SK-N-SH treated with all-trans-retinoic acid at 6 μM for 48 hours (cell line): ENCODE measurements around the gene SCYL1.

ENCODE experiments used
- ATAC-seq: fragments of 200-7000 bp; cut with Tn5 transposase; 3 replicates; pipeline ENCODE4 v1.9.1; 2020; ENCODE audit warnings: mild to moderate bottlenecking, moderate library complexity
- CREB5 ChIP-seq: fragments of 250-450 bp; sonication (Bioruptor Pico); IDR thresholded peaks from 2 replicates; pipeline ENCODE4 v1.5.1; 2020; ENCODE audit warnings: low read depth, mild to moderate bottlenecking, moderate library complexity
- GLIS3 ChIP-seq: fragments of 250-450 bp; sonication (Bioruptor Pico); IDR thresholded peaks from 2 replicates; pipeline ENCODE4 v1.5.0; 2020; ENCODE audit warnings: mild to moderate bottlenecking, moderate library complexity
- ISL1 ChIP-seq: fragments of 250-450 bp; sonication (Bioruptor Pico); IDR thresholded peaks from 2 replicates; pipeline ENCODE4 v2.1.2; 2022; ENCODE audit warnings: mild to moderate bottlenecking, moderate library complexity
- PPARA ChIP-seq: fragments of 250-450 bp; sonication (Bioruptor Pico); IDR thresholded peaks from 2 replicates; pipeline ENCODE4 v1.5.0; 2020; ENCODE audit warnings: mild to moderate bottlenecking, borderline replicate concordance
- RARB ChIP-seq: fragments of 250-450 bp; sonication (Bioruptor Pico); IDR thresholded peaks from 2 replicates; pipeline ENCODE4 v1.8.0; 2021; ENCODE audit warnings: mild to moderate bottlenecking, moderate library complexity
- SNAI2 ChIP-seq: fragments of 250-450 bp; sonication (Bioruptor Pico); IDR thresholded peaks from 2 replicates; pipeline ENCODE4 v1.5.0; 2020; ENCODE audit warnings: mild to moderate bottlenecking, moderate library complexity
- TCF4 ChIP-seq: fragments of 250-450 bp; sonication (Bioruptor Pico); IDR thresholded peaks from 2 replicates; pipeline ENCODE4 v1.8.0; 2021; ENCODE audit warnings: mild to moderate bottlenecking, moderate library complexity, borderline replicate concordance
- TSHZ2 ChIP-seq: fragments of 250-450 bp; sonication (Bioruptor Pico); IDR thresholded peaks from 2 replicates; pipeline ENCODE4 v1.5.0; 2020; ENCODE audit warnings: mild to moderate bottlenecking, moderate library complexity
- ZC3H10 ChIP-seq: fragments of 250-450 bp; sonication (Bioruptor Pico); IDR thresholded peaks from 2 replicates; pipeline ENCODE4 v1.5.1; 2021; ENCODE audit warnings: mild to moderate bottlenecking, moderate library complexity
- ZFP30 ChIP-seq: fragments of 450-650 bp; formaldehyde crosslinking; IDR thresholded peaks from 2 replicates; pipeline ENCODE4 v1.5.0; 2022; ENCODE audit warnings: mild to moderate bottlenecking, moderate library complexity
- ZNF565 ChIP-seq: fragments of 450-650 bp; formaldehyde crosslinking; conservative IDR thresholded peaks from 2 replicates; pipeline ENCODE4 v1.5.0; 2020; ENCODE audit warnings: low read depth, mild to moderate bottlenecking, moderate library complexity
- ZNF70 ChIP-seq: fragments of 450-650 bp; formaldehyde crosslinking; IDR thresholded peaks from 2 replicates; pipeline ENCODE4 v1.5.0; 2020; ENCODE audit warnings: mild to moderate bottlenecking, moderate library complexity
- TF ChIP-seq, protein P1 (sequence below): fragments of 250-450 bp; sonication (Bioruptor Pico); IDR thresholded peaks from 2 replicates; pipeline ENCODE4 v1.8.0; 2020; ENCODE audit warnings: mild to moderate bottlenecking, moderate library complexity, borderline replicate concordance
- TF ChIP-seq, protein P2 (sequence below): fragments of 250-450 bp; sonication (Bioruptor Pico); IDR thresholded peaks from 2 replicates; pipeline ENCODE4 v1.8.0; 2021; ENCODE audit warnings: low read depth, mild to moderate bottlenecking, moderate library complexity, borderline replicate concordance

The SCYL1 gene

GRCh38 chr11:65530157-65530496, 5.2 kb downstream of the SCYL1 start:
- TF ChIP-seq, protein P1, sequence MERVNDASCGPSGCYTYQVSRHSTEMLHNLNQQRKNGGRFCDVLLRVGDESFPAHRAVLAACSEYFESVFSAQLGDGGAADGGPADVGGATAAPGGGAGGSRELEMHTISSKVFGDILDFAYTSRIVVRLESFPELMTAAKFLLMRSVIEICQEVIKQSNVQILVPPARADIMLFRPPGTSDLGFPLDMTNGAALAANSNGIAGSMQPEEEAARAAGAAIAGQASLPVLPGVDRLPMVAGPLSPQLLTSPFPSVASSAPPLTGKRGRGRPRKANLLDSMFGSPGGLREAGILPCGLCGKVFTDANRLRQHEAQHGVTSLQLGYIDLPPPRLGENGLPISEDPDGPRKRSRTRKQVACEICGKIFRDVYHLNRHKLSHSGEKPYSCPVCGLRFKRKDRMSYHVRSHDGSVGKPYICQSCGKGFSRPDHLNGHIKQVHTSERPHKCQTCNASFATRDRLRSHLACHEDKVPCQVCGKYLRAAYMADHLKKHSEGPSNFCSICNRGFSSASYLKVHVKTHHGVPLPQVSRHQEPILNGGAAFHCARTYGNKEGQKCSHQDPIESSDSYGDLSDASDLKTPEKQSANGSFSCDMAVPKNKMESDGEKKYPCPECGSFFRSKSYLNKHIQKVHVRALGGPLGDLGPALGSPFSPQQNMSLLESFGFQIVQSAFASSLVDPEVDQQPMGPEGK (CRISPR knock-in tag), result no peak
- TF ChIP-seq ZFP30 (CRISPR knock-in tag), result no peak
- TF ChIP-seq ZNF70, result no peak
- TF ChIP-seq, all 23 proteins: peak for 0
- peak; percentile 41 for ATAC-seq

DNA sequence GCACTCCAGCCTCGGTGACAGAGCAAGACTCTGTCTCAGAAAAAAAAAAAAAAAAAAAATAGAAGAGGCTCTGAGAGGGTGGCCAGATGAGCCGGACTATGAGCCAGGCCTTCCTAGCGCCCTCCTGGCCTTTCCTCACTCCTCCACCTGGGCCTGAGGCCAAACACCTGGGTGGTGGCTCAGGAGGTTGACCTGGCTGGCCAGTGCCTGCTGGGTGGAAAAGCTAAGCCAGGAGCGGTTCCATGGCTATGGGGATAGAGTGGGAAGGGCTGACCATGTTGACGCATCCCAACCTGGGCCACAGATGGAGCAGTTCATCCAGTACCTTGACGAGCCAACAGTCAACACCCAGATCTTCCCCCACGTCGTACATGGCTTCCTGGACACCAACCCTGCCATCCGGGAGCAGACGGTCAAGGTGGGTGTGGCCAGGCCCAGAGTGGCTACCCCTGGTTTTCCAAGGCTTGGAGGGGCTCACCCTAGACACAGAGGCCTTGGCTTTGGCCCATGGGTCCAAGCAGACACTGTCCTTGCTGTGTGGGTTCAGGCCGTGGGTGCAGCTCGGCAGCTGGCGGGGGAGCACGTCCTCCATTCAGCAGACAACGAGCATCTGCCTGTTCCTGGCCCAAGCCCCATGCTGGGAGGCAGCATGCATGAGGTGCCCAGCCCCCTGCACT, 7.6 kb downstream of the SCYL1 start:
- TF ChIP-seq ZNF565 (CRISPR knock-in tag) (no peak), TSHZ2 (CRISPR knock-in tag) (no peak), SNAI2 (CRISPR knock-in tag) (no peak), GLIS3 (CRISPR knock-in tag) (no peak), CREB5 (CRISPR knock-in tag) (no peak), TCF4 (CRISPR knock-in tag) (no peak), PPARA (no peak), ZFP30 (CRISPR knock-in tag) (no peak)
- TF ChIP-seq, protein P2, sequence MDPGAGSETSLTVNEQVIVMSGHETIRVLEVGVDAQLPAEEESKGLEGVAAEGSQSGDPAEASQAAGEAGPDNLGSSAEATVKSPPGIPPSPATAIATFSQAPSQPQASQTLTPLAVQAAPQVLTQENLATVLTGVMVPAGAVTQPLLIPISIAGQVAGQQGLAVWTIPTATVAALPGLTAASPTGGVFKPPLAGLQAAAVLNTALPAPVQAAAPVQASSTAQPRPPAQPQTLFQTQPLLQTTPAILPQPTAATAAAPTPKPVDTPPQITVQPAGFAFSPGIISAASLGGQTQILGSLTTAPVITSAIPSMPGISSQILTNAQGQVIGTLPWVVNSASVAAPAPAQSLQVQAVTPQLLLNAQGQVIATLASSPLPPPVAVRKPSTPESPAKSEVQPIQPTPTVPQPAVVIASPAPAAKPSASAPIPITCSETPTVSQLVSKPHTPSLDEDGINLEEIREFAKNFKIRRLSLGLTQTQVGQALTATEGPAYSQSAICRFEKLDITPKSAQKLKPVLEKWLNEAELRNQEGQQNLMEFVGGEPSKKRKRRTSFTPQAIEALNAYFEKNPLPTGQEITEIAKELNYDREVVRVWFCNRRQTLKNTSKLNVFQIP (CRISPR knock-in tag), result no peak
- TF ChIP-seq, protein P1 (CRISPR knock-in tag), result no peak
- ATAC-seq, result no peak

DNA sequence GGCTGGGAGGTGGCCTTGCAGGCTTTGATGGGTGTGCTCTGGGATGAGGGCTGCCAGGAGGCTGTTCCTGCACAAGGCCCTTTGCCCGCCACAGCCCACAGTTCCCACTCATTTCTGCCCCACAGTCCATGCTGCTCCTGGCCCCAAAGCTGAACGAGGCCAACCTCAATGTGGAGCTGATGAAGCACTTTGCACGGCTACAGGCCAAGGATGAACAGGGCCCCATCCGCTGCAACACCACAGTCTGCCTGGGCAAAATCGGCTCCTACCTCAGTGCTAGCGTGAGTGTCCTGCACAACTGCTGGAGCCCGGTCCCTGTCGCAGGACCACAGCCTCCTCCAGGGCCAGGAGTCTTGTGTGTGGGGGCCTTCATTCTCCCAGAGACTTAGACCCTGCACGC, 10.2 kb downstream of the SCYL1 start:
- ATAC-seq, result no peak; the same call in 2 of the 3 replicates
- TF ChIP-seq ZC3H10 (CRISPR knock-in tag) (no peak), ZFP30 (CRISPR knock-in tag) (no peak), TSHZ2 (CRISPR knock-in tag) (no peak), SNAI2 (CRISPR knock-in tag) (no peak), RARB (no peak), ISL1 (CRISPR knock-in tag) (no peak)
- TF ChIP-seq, protein P2 (CRISPR knock-in tag), result no peak
